HG02885 (cell line): ENCODE results near the gene WFDC5.
"Not testable (repeated sequence)": the region's sequence is repeated elsewhere in the genome, so short reads cannot be mapped to it uniquely, and the experiment has no call there.

Experiments used
- ATAC-seq: cut with Tn5 transposase; IDR thresholded peaks from one replicate; pipeline ENCODE4 v1.9.1; 2021; ENCODE audit warnings: mild to moderate bottlenecking; ENCODE audit not compliant: unreplicated experiment, poor library complexity

The WFDC5 gene

GRCh38 chr20:45114465-45115385, at the start of gene WFDC5:
TSS of gene WFDC5 (minus strand) at chr20:45115174. CDS start at chr20:45115083, 91 bp downstream.
- no peak for ATAC-seq

- ATAC-seq, result no peak
These were observed 48.3 kb upstream of the WFDC5 start for GRCh38 chr20:45163083-45163803.

- ATAC-seq, result no peak
These were observed 43.0 kb upstream of the WFDC5 start for GRCh38 chr20:45157962-45158361.

GRCh38 chr20:45156713-45157112, 41.7 kb upstream of the WFDC5 start:
- ATAC-seq, result no peak

- ATAC-seq, result not testable (repeated sequence)
These were observed 39.8 kb upstream of the WFDC5 start for GRCh38 chr20:45154794-45155193.

- ATAC-seq, result no peak
These were observed 39.2 kb upstream of the WFDC5 start for GRCh38 chr20:45154183-45154582.

GRCh38 chr20:45153752-45154151, 38.8 kb upstream of the WFDC5 start:
- no peak for ATAC-seq

- ATAC-seq, result no peak
These were observed 38.2 kb upstream of the WFDC5 start for GRCh38 chr20:45153147-45153546.

- ATAC-seq, result no peak
These were observed 37.4 kb upstream of the WFDC5 start for GRCh38 chr20:45152405-45152804.

- ATAC-seq, result no peak
These were observed 34.1 kb upstream of the WFDC5 start for GRCh38 chr20:45149062-45149461.

- ATAC-seq, result no peak
These were observed 25.9 kb upstream of the WFDC5 start for GRCh38 chr20:45140836-45141235.

GRCh38 chr20:45139733-45140375, 24.9 kb upstream of the WFDC5 start:
- not testable (repeated sequence) for ATAC-seq

- ATAC-seq, result no peak
These were observed 23.8 kb upstream of the WFDC5 start for GRCh38 chr20:45138561-45139300.

GRCh38 chr20:45136911-45137310, 21.9 kb upstream of the WFDC5 start:
- no peak for ATAC-seq

- no peak for ATAC-seq
These were observed 13.1 kb upstream of the WFDC5 start for GRCh38 chr20:45128099-45128498.

- ATAC-seq, result no peak
These were observed 9.4 kb upstream of the WFDC5 start, which contains the start of gene WFDC12 for GRCh38 chr20:45124365-45124764. TSS of gene WFDC12 (minus strand) at chr20:45124465. CDS start at chr20:45124447, 18 bp downstream.

- no peak for ATAC-seq
These were observed 6.4 kb upstream of the WFDC5 start for GRCh38 chr20:45121388-45121787.

GRCh38 chr20:45119556-45120266, 4.7 kb upstream of the WFDC5 start:
- no peak for ATAC-seq

- ATAC-seq, result no peak
These were observed 3.1 kb upstream of the WFDC5 start for GRCh38 chr20:45118028-45118427.
